K562 (cell line): ENCODE results near the gene MRPS18B. TPM values are rescaled to one million over a fixed set of nuclear protein-coding genes. Genes with fewer than 3 reads are reported as not detected.

Experiments used
- CBFB ChIP-seq: sonication (generic); formaldehyde crosslinking; IDR thresholded peaks from 2 replicates; pipeline ENCODE4 v1.4.0; 2020; ENCODE audit warnings: mild to moderate bottlenecking, missing genetic modification reagents
- CCAR2 ChIP-seq: fragments of 200-400 bp; formaldehyde crosslinking; IDR thresholded peaks from 2 replicates; pipeline ENCODE4 v1.6.1; 2017; ENCODE audit warnings: mild to moderate bottlenecking, low read depth, low read length
- DNMT1 ChIP-seq: fragments of 450-650 bp; IDR thresholded peaks from 2 replicates; pipeline ENCODE4 v1.6.1; 2016; ENCODE audit warnings: antibody characterized with exemption, mild to moderate bottlenecking
- ELF4 ChIP-seq: fragments of 450-650 bp; formaldehyde crosslinking; IDR thresholded peaks from 2 replicates; pipeline ENCODE4 v1.4.0; 2022; ENCODE audit warnings: missing genetic modification characterization
- FOS ChIP-seq: IDR thresholded peaks from 3 replicates; pipeline ENCODE4 v1.6.1; 2011; ENCODE audit not compliant: insufficient read length; ENCODE audit errors: extremely low read depth
- GMEB1 ChIP-seq: fragments of 250-450 bp; sonication (Bioruptor Pico); IDR thresholded peaks from 2 replicates; pipeline ENCODE4 v1.4.0; 2020; ENCODE audit warnings: mild to moderate bottlenecking
- HDAC8 ChIP-seq: fragments of 450-650 bp; IDR thresholded peaks from 2 replicates; pipeline ENCODE4 v1.6.1; 2016; ENCODE audit warnings: mild to moderate bottlenecking, missing genetic modification characterization, moderate library complexity, missing compliant biosample characterization
- HNRNPLL ChIP-seq: fragments of 200-400 bp; formaldehyde crosslinking; IDR thresholded peaks from 2 replicates; pipeline ENCODE4 v1.6.1; 2017; ENCODE audit warnings: low read length, low read depth, mild to moderate bottlenecking; ENCODE audit not compliant: poor library complexity, severe bottlenecking
- L3MBTL2 ChIP-seq: fragments of 450-650 bp; IDR thresholded peaks from 2 replicates; pipeline ENCODE4 v1.6.1; 2016; ENCODE audit warnings: mild to moderate bottlenecking, moderate library complexity
- NFIC ChIP-seq: fragments of 450-650 bp; IDR thresholded peaks from 2 replicates; pipeline ENCODE4 v1.6.1; 2017; ENCODE audit warnings: mild to moderate bottlenecking, inconsistent platforms
- PHB2 ChIP-seq: fragments of 450-650 bp; IDR thresholded peaks from 2 replicates; pipeline ENCODE4 v1.6.1; 2017; ENCODE audit warnings: low read depth
- PPARD ChIP-seq: fragments of 250-450 bp; sonication (Bioruptor Pico); IDR thresholded peaks from 2 replicates; pipeline ENCODE4 v1.8.0; 2022; ENCODE audit warnings: inconsistent platforms, mild to moderate bottlenecking, moderate library complexity
- PTRF ChIP-seq: fragments of 450-650 bp; IDR thresholded peaks from 2 replicates; pipeline ENCODE4 v1.6.1; 2016; ENCODE audit warnings: mild to moderate bottlenecking, missing genetic modification characterization, missing compliant biosample characterization
- RB1 ChIP-seq: fragments of 450-650 bp; IDR thresholded peaks from 2 replicates; pipeline ENCODE4 v1.6.1; 2017; ENCODE audit warnings: low read depth, mild to moderate bottlenecking
- RHOXF2B ChIP-seq: fragments of 250-450 bp; sonication (Bioruptor Pico); conservative IDR thresholded peaks from 2 replicates; pipeline ENCODE4 v1.5.1; 2021
- TFE3 ChIP-seq: fragments of 450-650 bp; formaldehyde crosslinking; IDR thresholded peaks from 2 replicates; pipeline ENCODE4 v1.4.0; 2020; ENCODE audit warnings: mild to moderate bottlenecking, mixed read lengths
- TGIF2 ChIP-seq: sonication (generic); formaldehyde crosslinking; IDR thresholded peaks from 2 replicates; pipeline ENCODE4 v1.8.1; 2022; ENCODE audit warnings: mild to moderate bottlenecking, missing genetic modification reagents, moderate library complexity
- USF1 ChIP-seq: sonication (generic); formaldehyde crosslinking; IDR thresholded peaks from 2 replicates; pipeline ENCODE4 v1.9.0; 2022; ENCODE audit warnings: mild to moderate bottlenecking, missing genetic modification reagents
- ZNF395 ChIP-seq: fragments of 200-800 bp; sonication (Bioruptor generic); IDR thresholded peaks from 2 replicates; pipeline ENCODE4 v1.6.1; 2017; ENCODE audit warnings: missing genetic modification characterization, missing compliant biosample characterization
- ZNF431 ChIP-seq: sonication (generic); formaldehyde crosslinking; IDR thresholded peaks from 2 replicates; pipeline ENCODE4 v1.8.0; 2022; ENCODE audit warnings: mild to moderate bottlenecking, missing genetic modification reagents
- ZNF655 ChIP-seq: fragments of 250-450 bp; sonication (Bioruptor Pico); IDR thresholded peaks from 2 replicates; pipeline ENCODE4 v1.5.0; 2021
- ZNF696 ChIP-seq: fragments of 250-450 bp; sonication (Bioruptor Pico); conservative IDR thresholded peaks from 2 replicates; pipeline ENCODE4 v1.4.0; 2020; ENCODE audit warnings: mild to moderate bottlenecking, moderate library complexity
- polyA plus RNA-seq, 8 experiments: library from polyadenylated mRNA; depleted of rRNA in 4 of 8; stranded (reverse) in 5 of 8; unstranded in 3 of 8; fragments of >200 nt; fragmentation: Nextera tagmentation in 2 of 8; fragmentation: Illumina TruSeq in 1 of 8; extraction: Ambion mirVana in 2 of 8; extraction: Trizol in 1 of 8; gene quantifications; 2 replicates each; pipeline versions ENCODE4 v1.2.1 to v1.2.3, GENCODE V29; 2011 to 2014; ENCODE audit warnings: inconsistent platforms in 1 of 8, missing spikeins in 1 of 8
- total RNA-seq, 7 experiments: library from RNA; depleted of rRNA in 6 of 7; stranded (reverse); fragments of >200 nt in 6 of 7; fragmentation: Illumina TruSeq in 2 of 7; extraction: Trizol in 2 of 7; gene quantifications; 2 replicates each; pipeline versions ENCODE4 v1.2.1 to v1.2.3, GENCODE V29; 2011 to 2021; ENCODE audit warnings: low replicate concordance in 1 of 7

Gene MRPS18B
- total and polyA plus RNA-seq, 9 of the 15 experiments (the other 6 are each of a cell fraction or from before 2014, with no cell fraction given): 132 to 383 (median 178) TPM

GRCh38 chr6:30571075-30571761 lies 46.4 kb upstream of the MRPS18B start, which contains the start of gene ABCF1 (continued):
- peak; percentile 100 for TF ChIP-seq HNRNPLL
- TF ChIP-seq L3MBTL2: peak; percentile 97
- no peak for TF ChIP-seq DNMT1
- 0 out of 2 replicates have a peak, but pooled peaks have one; percentile 53 for TF ChIP-seq NFIC
- no peak for TF ChIP-seq CCAR2
- TF ChIP-seq USF1 (CRISPR knock-in tag): peak; percentile 81
- TF ChIP-seq ZNF431: no peak
- no peak for TF ChIP-seq FOS
- peak; percentile 95 for TF ChIP-seq RB1
- TF ChIP-seq PTRF (tag): no peak
- no peak for TF ChIP-seq PHB2
- TF ChIP-seq CBFB (CRISPR knock-in tag): 0 out of 2 replicates have a peak, but pooled peaks have one; percentile 66
- TF ChIP-seq TFE3 (CRISPR knock-in tag): peak; percentile 82
- TF ChIP-seq PPARD: no peak
- TF ChIP-seq ZNF655 (CRISPR knock-in tag): no peak
- TF ChIP-seq ZNF696 (CRISPR knock-in tag): no peak
- TF ChIP-seq HDAC8: 0 out of 2 replicates have a peak, but pooled peaks have one; percentile 62
- peak; percentile 94 for TF ChIP-seq ELF4 (CRISPR knock-in tag)
- peak; percentile 92 for TF ChIP-seq ZNF395 (CRISPR knock-in tag)
- TF ChIP-seq GMEB1 (CRISPR knock-in tag): peak; percentile 45
- TF ChIP-seq RHOXF2B (CRISPR knock-in tag): no peak
- no peak for TF ChIP-seq TGIF2 (CRISPR knock-in tag)
